Suprapubic skin (tissue), 4 donors: Measurements from ENCODE around the gene PET100.

Experiments
- EP300 ChIP-seq: sonication (generic); formaldehyde crosslinking; IDR thresholded peaks from one replicate; pipeline ENCODE4 v1.6.1; 2017; ENCODE audit warnings: antibody characterized with exemption
- POLR2A ChIP-seq, 2 donors: fragments of 450-650 bp; IDR thresholded peaks; one replicate each; pipeline ENCODE4 v1.6.1; 2017; ENCODE audit warnings: antibody characterized with exemption in 2 of 2, mild to moderate bottlenecking in 2 of 2, moderate library complexity in 2 of 2
- POLR2AphosphoS5 ChIP-seq, 3 donors: sonication (generic); formaldehyde crosslinking; IDR thresholded peaks; one replicate each; pipeline ENCODE4 v1.6.1; 2017; ENCODE audit warnings: antibody characterized with exemption in 3 of 3
- TF ChIP-seq, protein P1 (sequence below), 2 donors: fragments of 200-600 bp in 1 of 2; fragments of 450-650 bp in 1 of 2; sonication (generic) in 1 of 2; IDR thresholded peaks; one replicate each; pipeline ENCODE4 v1.5.1; 2016 to 2019; ENCODE audit warnings: antibody characterized with exemption in 2 of 2, mild to moderate bottlenecking in 1 of 2, moderate library complexity in 1 of 2

DNA sequence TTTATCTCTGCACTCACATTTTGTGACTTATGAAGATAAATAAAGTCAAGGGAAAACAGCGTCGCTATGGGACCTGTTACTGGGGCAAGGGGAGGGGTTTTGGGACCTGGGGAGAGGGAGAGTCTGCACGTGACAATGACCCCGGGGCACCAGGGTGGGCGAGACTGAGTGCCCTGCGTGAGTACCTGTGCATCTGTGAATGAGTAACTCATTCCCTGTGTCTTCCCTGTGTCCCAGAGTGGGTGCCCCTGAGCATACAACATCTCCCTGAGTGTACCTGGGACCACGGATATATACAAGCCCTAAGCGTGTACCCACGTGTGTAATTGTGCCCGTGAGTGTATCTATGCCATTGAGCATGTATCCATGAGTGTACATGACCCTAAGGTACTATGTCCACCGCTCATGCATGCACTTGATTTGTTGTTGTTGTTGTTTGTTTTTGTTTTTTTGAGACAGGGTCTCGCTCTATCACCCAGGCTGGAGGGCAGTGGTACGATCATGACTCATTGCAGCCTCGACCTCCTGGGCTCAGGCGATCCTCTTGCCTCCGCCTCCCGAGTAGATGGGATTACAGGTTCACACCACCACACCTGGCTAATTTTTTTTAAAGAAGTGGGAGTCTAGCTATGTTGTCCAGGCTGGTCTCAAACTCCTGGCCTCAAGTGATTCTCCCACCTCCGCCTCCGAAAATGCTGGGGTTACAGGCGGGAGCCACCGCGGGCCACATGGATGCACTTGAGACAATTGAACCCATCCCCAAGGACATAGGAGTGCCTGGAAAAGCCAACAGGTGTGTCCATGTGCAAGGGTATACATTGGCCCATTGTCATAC, 50.4 kb downstream of the PET100 start:
- TF ChIP-seq, protein P1, sequence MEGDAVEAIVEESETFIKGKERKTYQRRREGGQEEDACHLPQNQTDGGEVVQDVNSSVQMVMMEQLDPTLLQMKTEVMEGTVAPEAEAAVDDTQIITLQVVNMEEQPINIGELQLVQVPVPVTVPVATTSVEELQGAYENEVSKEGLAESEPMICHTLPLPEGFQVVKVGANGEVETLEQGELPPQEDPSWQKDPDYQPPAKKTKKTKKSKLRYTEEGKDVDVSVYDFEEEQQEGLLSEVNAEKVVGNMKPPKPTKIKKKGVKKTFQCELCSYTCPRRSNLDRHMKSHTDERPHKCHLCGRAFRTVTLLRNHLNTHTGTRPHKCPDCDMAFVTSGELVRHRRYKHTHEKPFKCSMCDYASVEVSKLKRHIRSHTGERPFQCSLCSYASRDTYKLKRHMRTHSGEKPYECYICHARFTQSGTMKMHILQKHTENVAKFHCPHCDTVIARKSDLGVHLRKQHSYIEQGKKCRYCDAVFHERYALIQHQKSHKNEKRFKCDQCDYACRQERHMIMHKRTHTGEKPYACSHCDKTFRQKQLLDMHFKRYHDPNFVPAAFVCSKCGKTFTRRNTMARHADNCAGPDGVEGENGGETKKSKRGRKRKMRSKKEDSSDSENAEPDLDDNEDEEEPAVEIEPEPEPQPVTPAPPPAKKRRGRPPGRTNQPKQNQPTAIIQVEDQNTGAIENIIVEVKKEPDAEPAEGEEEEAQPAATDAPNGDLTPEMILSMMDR (IDR thresholded peaks at IDR 0.05) = no peak
- TF ChIP-seq POLR2AphosphoS5 (IDR thresholded peaks at IDR 0.05) = no peak
- TF ChIP-seq POLR2A (IDR thresholded peaks at IDR 0.05) = no peak
- TF ChIP-seq EP300 = no peak
